Neutrophil (primary cell): ENCODE results near the gene ZNF91.
"Not testable (repeated sequence)": the region's sequence is repeated elsewhere in the genome, so short reads cannot be mapped to it uniquely, and the experiment has no call there.

Experiments
- H3K27ac ChIP-seq: fragments of 200-600 bp; sonication (generic); 2 replicates; pipeline ENCODE4 v1.5.1; 2016; ENCODE audit warnings: mild to moderate bottlenecking, moderate library complexity
- H3K27me3 ChIP-seq: fragments of 200-600 bp; sonication (generic); 2 replicates; pipeline ENCODE4 v1.6.0; 2016; ENCODE audit warnings: mild to moderate bottlenecking
- H3K36me3 ChIP-seq: fragments of 200-600 bp; sonication (generic); 2 replicates; pipeline ENCODE4 v1.5.1; 2017
- H3K4me1 ChIP-seq, 2 experiments: fragments of 200-600 bp in 1 of 2; sonication (generic) in 1 of 2; 1 replicate in 1 of 2; 2 replicates in 1 of 2; pipeline versions ENCODE4 v1.5.1 to v1.6.1; 2013 to 2016; ENCODE audit warnings: low read depth in 1 of 2, low read length in 1 of 2, mild to moderate bottlenecking in 1 of 2, moderate library complexity in 1 of 2; ENCODE audit not compliant: control insufficient read depth in 1 of 2, insufficient read depth in 1 of 2
- H3K4me3 ChIP-seq, 2 experiments: fragments of 200-600 bp in 1 of 2; sonication (generic) in 1 of 2; 1 replicate in 1 of 2; 2 replicates in 1 of 2; pipeline ENCODE4 v1.5.1; 2013 to 2016; ENCODE audit warnings: low read depth in 1 of 2, low read length in 1 of 2, mild to moderate bottlenecking in 1 of 2, moderate library complexity in 1 of 2
- H3K9me3 ChIP-seq: fragments of 200-600 bp; sonication (generic); 2 replicates; pipeline ENCODE4 v1.5.1; 2016
- TF ChIP-seq, protein P1 (sequence below): fragments of 200-600 bp; sonication (generic); IDR thresholded peaks from 2 replicates; pipeline ENCODE4 v1.5.1; 2016; ENCODE audit warnings: antibody characterized with exemption

ZNF91 gene

DNA sequence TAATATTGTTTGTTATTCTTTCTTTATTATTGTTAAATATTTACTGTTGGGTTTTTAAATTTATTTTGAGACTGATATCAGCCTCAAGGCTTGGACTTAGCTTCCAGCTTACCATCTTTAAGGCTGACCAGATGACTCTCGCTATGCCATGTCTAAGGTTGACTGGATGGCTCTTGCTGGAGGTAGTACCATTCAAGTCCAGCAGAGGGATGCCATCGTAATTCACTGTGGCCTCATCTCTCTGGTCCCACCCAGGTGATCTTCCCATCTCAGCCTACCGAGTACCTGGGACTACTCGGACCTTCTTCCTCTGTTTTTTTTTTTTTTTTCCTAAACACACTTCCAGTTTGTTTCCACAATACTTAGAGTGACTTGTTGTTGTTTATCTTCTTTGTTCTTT is 41.7 kb upstream of the ZNF91 start:
- Histone ChIP-seq H3K4me1 (no peaks in the 10 kb centered on the region), H3K9me3 (peaks cover 9% of the 10 kb centered on the region), H3K27me3 (no peaks in the 10 kb centered on the region), H3K4me3 (no peak overlapping the region), H3K36me3 (no peaks in the 10 kb centered on the region), H3K27ac (no peak overlapping the region)
- TF ChIP-seq, protein P1, sequence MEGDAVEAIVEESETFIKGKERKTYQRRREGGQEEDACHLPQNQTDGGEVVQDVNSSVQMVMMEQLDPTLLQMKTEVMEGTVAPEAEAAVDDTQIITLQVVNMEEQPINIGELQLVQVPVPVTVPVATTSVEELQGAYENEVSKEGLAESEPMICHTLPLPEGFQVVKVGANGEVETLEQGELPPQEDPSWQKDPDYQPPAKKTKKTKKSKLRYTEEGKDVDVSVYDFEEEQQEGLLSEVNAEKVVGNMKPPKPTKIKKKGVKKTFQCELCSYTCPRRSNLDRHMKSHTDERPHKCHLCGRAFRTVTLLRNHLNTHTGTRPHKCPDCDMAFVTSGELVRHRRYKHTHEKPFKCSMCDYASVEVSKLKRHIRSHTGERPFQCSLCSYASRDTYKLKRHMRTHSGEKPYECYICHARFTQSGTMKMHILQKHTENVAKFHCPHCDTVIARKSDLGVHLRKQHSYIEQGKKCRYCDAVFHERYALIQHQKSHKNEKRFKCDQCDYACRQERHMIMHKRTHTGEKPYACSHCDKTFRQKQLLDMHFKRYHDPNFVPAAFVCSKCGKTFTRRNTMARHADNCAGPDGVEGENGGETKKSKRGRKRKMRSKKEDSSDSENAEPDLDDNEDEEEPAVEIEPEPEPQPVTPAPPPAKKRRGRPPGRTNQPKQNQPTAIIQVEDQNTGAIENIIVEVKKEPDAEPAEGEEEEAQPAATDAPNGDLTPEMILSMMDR = no peak

GRCh38 chr19:23436318-23436717 is 41.0 kb upstream of the ZNF91 start:
- TF ChIP-seq, protein P1 = no peak
- Histone ChIP-seq H3K4me3 (no peak overlapping the region), H3K4me1 (no peaks in the 10 kb centered on the region), H3K27me3 (no peaks in the 10 kb centered on the region), H3K9me3 (peaks cover 9% of the 10 kb centered on the region), H3K36me3 (no peaks in the 10 kb centered on the region), H3K27ac (no peak overlapping the region)

DNA sequence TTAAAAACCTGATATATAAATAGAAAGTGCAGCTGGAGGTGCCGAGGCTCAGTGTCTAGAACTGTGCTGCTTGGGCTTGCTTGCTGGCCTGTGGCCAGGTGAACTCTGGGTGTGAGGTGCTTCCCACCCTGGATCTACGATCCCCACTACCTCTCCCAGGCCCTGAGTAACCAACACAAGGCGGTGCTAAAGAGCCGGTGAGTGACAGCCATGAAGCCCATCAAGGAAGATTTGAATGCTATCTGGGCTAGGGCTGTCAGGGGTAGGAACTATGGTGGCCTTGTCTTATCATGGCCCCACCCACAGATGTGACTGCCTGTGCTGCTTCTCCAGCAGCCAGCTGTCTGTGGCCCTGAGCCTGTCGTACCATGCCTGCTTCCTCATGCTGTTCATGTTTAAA is 25.6 kb upstream of the ZNF91 start:
- no peaks in the 10 kb centered on the region for H3K4me1 ChIP-seq
- H3K9me3 ChIP-seq = no peaks in the 10 kb centered on the region
- TF ChIP-seq, protein P1 = no peak
- no peak overlapping the region for H3K27ac ChIP-seq
- no peak overlapping the region for H3K4me3 ChIP-seq
- H3K36me3 ChIP-seq = no peaks in the 10 kb centered on the region
- peaks cover 13% of the 10 kb centered on the region for H3K27me3 ChIP-seq

GRCh38 chr19:23419261-23419660 is 24.0 kb upstream of the ZNF91 start:
- H3K27me3 ChIP-seq = peaks cover 29% of the 10 kb centered on the region
- H3K9me3 ChIP-seq, H3K4me1 ChIP-seq, H3K4me3 ChIP-seq, H3K36me3 ChIP-seq, H3K27ac ChIP-seq: not testable (repeated sequence)

DNA sequence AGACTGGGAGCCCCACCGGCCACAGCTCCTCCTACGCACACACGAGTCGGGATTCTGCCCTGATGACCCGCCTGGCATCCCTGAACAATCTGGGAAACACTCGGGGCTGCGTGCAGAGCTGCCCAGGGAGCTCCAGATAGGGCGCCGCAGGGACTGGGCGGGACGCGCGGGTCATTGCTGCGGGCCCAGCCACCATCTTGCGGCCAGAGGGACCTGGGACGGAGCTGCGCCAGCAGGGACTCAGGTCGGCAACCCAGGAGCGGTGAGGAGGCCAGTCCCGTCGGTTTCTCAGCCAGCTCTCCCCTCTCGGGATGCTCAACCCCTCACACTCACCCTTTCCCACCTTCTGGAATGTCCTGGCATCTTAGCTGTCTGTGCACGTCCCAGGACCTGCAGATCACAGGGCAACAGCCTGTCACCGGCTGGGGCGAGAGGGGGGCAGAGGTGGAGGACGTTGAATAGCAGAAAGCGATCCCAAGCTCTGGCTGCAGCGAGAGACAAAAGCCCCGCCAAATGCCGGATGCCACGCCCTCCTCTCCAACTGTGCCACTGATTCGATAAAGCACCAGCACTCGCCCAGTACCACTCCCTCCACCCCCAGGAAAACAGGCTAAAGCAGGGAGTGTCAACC is 20.4 kb upstream of the ZNF91 start:
- TF ChIP-seq, protein P1 = no peak
- peaks cover 37% of the 10 kb centered on the region for H3K27me3 ChIP-seq
- H3K4me1 ChIP-seq = no peaks in the 10 kb centered on the region
- H3K4me3 ChIP-seq = no peak overlapping the region
- H3K27ac ChIP-seq = no peak overlapping the region
- no peaks in the 10 kb centered on the region for H3K36me3 ChIP-seq
- H3K9me3 ChIP-seq = no peaks in the 10 kb centered on the region

DNA sequence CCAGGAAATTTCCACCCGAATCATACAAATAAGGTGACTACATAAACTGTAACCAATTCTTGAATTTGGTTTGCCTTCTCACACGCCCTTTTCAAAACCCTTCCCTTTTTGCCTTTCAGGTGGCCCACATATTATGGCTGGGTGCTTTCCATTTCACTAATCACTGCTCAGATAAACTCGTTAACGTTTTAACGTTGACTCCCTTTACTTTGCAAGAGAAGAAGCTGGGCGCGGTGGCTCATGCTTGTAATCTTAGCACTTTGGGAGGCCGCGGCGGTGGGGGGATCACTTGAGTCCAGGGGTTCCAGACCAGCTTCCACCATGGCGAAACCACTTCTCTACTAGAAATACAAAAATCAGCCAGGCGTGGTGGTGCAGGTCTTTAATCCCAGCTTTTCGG is 19.8 kb upstream of the ZNF91 start:
- Histone ChIP-seq H3K4me1 (no peaks in the 10 kb centered on the region), H3K36me3 (no peaks in the 10 kb centered on the region), H3K4me3 (no peak overlapping the region), H3K27ac (no peak overlapping the region), H3K27me3 (peaks cover 37% of the 10 kb centered on the region), H3K9me3 (no peaks in the 10 kb centered on the region)
- TF ChIP-seq, protein P1 = no peak
